ENCODE results near the gene MYO5B. TPM values are rescaled to one million over a fixed set of nuclear protein-coding genes. Genes with fewer than 3 reads are reported as not detected.
"Not testable (repeated sequence)": the region's sequence is repeated elsewhere in the genome, so short reads cannot be mapped to it uniquely, and the experiment has no call there.

The MYO5B gene
- total and polyA plus RNA-seq, 8 donors, result 9.0 to 25.5 (median 12.1) TPM

DNA sequence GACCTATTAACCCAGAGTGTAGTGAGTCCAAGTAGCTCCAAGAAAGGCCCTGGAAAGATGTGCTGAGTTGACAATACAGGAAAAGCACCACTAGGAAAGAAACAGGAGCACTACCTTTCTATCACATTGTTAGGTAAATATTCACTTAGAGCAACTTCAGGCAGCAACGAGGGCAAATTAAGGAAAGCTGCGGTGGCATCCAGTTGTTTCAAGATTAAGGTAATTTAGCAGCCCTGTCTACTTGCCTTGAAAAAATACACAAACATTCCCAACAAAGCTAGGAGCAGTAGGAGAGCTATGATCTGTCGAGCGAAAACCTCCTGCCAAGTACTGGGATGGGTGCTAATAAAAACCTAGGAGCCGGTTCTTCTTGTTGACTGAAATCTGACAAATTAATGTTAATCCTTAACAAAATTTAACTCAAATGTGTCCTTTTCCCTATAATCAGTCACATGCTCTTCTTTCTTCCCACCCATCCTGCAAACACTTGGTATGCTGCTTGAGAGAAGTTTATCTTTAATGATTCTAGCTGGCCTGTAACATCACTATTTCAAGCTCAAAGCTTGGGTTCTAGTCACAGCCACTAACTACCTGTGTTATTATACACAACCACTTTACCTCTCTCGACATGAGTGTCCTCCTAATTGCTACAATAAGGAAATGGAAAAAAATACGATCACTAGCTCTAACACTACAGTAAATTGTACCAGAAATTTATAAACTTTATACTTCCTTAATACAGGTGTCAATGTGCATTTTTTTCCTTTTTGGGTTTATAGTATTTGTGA is 383.6 kb downstream of the MYO5B start:
- no peak overlapping the region for H3K4me3 ChIP-seq
- no peaks in the 10 kb centered on the region for H3K36me3 ChIP-seq
- H3K9me3 ChIP-seq, result peaks cover 0 to 26% of the 10 kb centered on the region in 2 donors
- H3K27me3 ChIP-seq, result no peaks in the 10 kb centered on the region
- TF ChIP-seq, protein P1, sequence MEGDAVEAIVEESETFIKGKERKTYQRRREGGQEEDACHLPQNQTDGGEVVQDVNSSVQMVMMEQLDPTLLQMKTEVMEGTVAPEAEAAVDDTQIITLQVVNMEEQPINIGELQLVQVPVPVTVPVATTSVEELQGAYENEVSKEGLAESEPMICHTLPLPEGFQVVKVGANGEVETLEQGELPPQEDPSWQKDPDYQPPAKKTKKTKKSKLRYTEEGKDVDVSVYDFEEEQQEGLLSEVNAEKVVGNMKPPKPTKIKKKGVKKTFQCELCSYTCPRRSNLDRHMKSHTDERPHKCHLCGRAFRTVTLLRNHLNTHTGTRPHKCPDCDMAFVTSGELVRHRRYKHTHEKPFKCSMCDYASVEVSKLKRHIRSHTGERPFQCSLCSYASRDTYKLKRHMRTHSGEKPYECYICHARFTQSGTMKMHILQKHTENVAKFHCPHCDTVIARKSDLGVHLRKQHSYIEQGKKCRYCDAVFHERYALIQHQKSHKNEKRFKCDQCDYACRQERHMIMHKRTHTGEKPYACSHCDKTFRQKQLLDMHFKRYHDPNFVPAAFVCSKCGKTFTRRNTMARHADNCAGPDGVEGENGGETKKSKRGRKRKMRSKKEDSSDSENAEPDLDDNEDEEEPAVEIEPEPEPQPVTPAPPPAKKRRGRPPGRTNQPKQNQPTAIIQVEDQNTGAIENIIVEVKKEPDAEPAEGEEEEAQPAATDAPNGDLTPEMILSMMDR (IDR thresholded peaks at IDR 0.05), result no peak
- H3K4me1 ChIP-seq, result peaks cover 4 to 32% of the 10 kb centered on the region in 2 donors
- intact Hi-C loops (cut with DNase I), result no loop called here
- H3K27ac ChIP-seq, result no peak overlapping the region
- ATAC-seq (no peak), DNase-seq (no peak)

DNA sequence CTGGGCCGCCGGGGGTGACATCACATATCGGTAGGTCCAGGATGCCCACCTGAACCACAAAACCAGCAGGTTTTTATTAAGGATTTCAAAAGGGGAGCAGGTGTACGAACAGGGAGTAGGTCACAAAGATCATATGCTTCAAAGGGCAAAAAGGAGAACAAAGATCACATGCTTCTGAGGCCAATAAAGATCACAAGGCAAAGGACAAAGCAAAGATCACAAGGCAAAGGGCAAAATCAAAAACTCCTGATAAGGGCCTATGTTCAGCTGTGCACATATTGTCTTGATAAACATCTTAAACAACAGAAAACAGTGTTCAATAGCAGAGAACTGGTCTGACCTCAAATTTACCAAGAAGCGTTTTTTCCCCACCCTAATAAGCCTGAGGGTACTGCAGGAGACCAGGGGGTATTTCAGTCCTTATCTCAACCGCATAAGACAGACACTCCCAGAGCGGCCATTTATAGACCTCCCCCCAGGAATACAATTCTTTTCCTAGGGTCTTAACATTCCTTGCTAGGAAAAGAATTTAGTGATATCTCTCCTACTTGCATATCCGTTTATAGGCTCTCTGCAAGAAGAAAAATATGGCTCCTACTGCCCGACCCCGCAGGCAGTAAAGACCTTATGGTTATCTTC is 386.3 kb downstream of the MYO5B start:
- intact Hi-C loops (cut with DNase I); H3K36me3 ChIP-seq; DNase-seq; ATAC-seq; H3K4me3 ChIP-seq; H3K27me3 ChIP-seq; H3K27ac ChIP-seq: not testable (repeated sequence)
- H3K9me3 ChIP-seq, result peaks cover 0 to 26% of the 10 kb centered on the region in 2 donors
- peaks cover 4 to 24% of the 10 kb centered on the region in 2 donors for H3K4me1 ChIP-seq

DNA sequence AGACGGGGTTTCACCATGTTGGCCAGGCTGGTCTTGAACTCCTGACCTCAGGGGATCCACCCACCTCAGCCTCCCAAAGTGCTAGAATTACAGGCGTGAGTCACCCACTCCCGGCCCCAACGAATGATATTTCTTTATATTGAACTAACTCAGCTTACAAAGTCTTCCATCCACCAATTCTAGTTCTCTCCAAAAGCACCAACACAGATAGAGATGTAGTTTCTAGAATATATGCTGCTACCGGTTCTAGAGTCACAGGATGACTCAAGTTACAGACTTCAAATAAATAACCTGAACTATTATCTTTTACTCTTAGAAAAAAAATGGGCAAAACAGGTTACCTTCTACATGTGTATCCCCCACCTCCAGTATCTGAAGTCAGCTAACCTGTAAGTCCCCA is 390.9 kb downstream of the MYO5B start:
- TF ChIP-seq, protein P1 (IDR thresholded peaks at IDR 0.05), result no peak
- intact Hi-C loops (cut with DNase I), result no loop called here
- no peaks in the 10 kb centered on the region for H3K4me1 ChIP-seq
- ATAC-seq (no peak), DNase-seq (no peak)
- H3K27ac ChIP-seq, result no peak overlapping the region
- peaks cover 0 to 10% of the 10 kb centered on the region in 2 donors for H3K9me3 ChIP-seq
- H3K36me3 ChIP-seq, result peaks cover 0 to 18% of the 10 kb centered on the region in 2 donors
- no peak overlapping the region for H3K4me3 ChIP-seq
- no peaks in the 10 kb centered on the region for H3K27me3 ChIP-seq

- H3K4me3 ChIP-seq, result no peak overlapping the region
- TF ChIP-seq, protein P1 (IDR thresholded peaks at IDR 0.05), result no peak
- H3K36me3 ChIP-seq, result peaks cover 0 to 18% of the 10 kb centered on the region in 2 donors
- intact Hi-C loops (cut with DNase I), result no loop called here
- no peaks in the 10 kb centered on the region for H3K27me3 ChIP-seq
- ATAC-seq, result no peak
- no peak overlapping the region for H3K27ac ChIP-seq
- DNase-seq, result no peak
- H3K4me1 ChIP-seq, result no peaks in the 10 kb centered on the region
- H3K9me3 ChIP-seq, result no peaks in the 10 kb centered on the region
These were observed 392.3 kb downstream of the MYO5B start for GRCh38 chr18:49802623-49803022.

DNA sequence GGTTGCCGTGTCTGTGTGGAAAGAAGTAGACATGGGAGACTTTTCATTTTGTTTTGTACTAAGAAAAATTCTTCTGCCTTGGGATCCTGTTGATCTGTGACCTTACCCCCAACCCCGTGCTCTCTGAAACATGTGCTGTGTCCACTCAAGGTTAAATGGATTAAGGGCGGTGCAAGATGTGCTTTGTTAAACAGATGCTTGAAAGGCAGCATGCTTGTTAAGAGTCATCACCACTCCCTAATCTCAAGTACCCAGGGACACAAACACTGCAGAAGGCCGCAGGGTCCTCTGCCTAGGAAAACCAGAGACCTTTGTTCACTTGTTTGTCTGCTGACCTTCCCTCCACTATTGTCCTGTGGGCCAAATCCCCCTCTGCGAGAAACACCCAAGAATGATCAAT is 394.5 kb downstream of the MYO5B start:
- H3K9me3 ChIP-seq; ATAC-seq; H3K4me1 ChIP-seq; H3K4me3 ChIP-seq; H3K27me3 ChIP-seq; intact Hi-C loops (cut with DNase I); H3K27ac ChIP-seq; DNase-seq: not testable (repeated sequence)
- peaks cover 0 to 34% of the 10 kb centered on the region in 2 donors for H3K36me3 ChIP-seq

GRCh38 chr18:49799806-49800205 is 395.1 kb downstream of the MYO5B start:
- H3K36me3 ChIP-seq, result peaks cover 0 to 37% of the 10 kb centered on the region in 2 donors
- intact Hi-C loops (cut with DNase I); H3K27ac ChIP-seq; H3K9me3 ChIP-seq; DNase-seq; H3K27me3 ChIP-seq; H3K4me3 ChIP-seq; ATAC-seq; H3K4me1 ChIP-seq: not testable (repeated sequence)
